NCI-H146 (cell line): Measurements from ENCODE around the gene ARTN.

Source experiments
- DNase-seq: peaks from one replicate; lab custom pipeline; 2025; lab: John Stamatoyannopoulos, UW

Gene ARTN

GRCh38 chr1:43933386-43934100 lies at the start of gene ARTN:
ARTN (plus strand) TSS chr1:43933801; CDS start chr1:43935657, 1,856 bp downstream.
- peak; percentile 43 for DNase-seq

GRCh38 chr1:43885279-43885801 lies 48.3 kb upstream of the ARTN start:
- peak; percentile 62 for DNase-seq

GRCh38 chr1:43887748-43888147 lies 45.9 kb upstream of the ARTN start:
- no peak for DNase-seq

- no peak for DNase-seq
Observed at GRCh38 chr1:43890815-43891214, 42.8 kb upstream of the ARTN start.

GRCh38 chr1:43893006-43893405 lies 40.6 kb upstream of the ARTN start:
- no peak for DNase-seq

GRCh38 chr1:43898981-43899380 lies 34.6 kb upstream of the ARTN start:
- DNase-seq: no peak

- no peak for DNase-seq
Observed at GRCh38 chr1:43900386-43900785, 33.2 kb upstream of the ARTN start.

- DNase-seq: no peak
Observed at GRCh38 chr1:43901196-43901961, 32.2 kb upstream of the ARTN start.

- DNase-seq: no peak
Observed at GRCh38 chr1:43902058-43902831, 31.4 kb upstream of the ARTN start.

- DNase-seq: no peak
Observed at GRCh38 chr1:43904660-43905551, 28.7 kb upstream of the ARTN start.

- no peak for DNase-seq
Observed at GRCh38 chr1:43908226-43908625, 25.4 kb upstream of the ARTN start.

- no peak for DNase-seq
Observed at GRCh38 chr1:43908858-43909257, 24.7 kb upstream of the ARTN start.

- DNase-seq: no peak
Observed at GRCh38 chr1:43910343-43910742, 23.3 kb upstream of the ARTN start.

- no peak for DNase-seq
Observed at GRCh38 chr1:43912607-43913006, 21.0 kb upstream of the ARTN start.

GRCh38 chr1:43913051-43913501 lies 20.5 kb upstream of the ARTN start:
- no peak for DNase-seq

GRCh38 chr1:43913666-43914360 lies 19.8 kb upstream of the ARTN start:
- no peak for DNase-seq

- no peak for DNase-seq
Observed at GRCh38 chr1:43914576-43915525, 18.8 kb upstream of the ARTN start.

- DNase-seq: no peak
Observed at GRCh38 chr1:43919906-43920305, 13.7 kb upstream of the ARTN start.

GRCh38 chr1:43921022-43921421 lies 12.6 kb upstream of the ARTN start:
- no peak for DNase-seq

- DNase-seq: no peak
Observed at GRCh38 chr1:43924516-43924915, 9.1 kb upstream of the ARTN start.
